ENCODE data around the gene MAP1LC3A. TPM values are rescaled to one million over a fixed set of nuclear protein-coding genes. Genes with fewer than 3 reads are reported as not detected.

The MAP1LC3A gene
- total RNA-seq, 4 donors from 2014 or later = 62.4 to 139 (median 106) TPM

DNA sequence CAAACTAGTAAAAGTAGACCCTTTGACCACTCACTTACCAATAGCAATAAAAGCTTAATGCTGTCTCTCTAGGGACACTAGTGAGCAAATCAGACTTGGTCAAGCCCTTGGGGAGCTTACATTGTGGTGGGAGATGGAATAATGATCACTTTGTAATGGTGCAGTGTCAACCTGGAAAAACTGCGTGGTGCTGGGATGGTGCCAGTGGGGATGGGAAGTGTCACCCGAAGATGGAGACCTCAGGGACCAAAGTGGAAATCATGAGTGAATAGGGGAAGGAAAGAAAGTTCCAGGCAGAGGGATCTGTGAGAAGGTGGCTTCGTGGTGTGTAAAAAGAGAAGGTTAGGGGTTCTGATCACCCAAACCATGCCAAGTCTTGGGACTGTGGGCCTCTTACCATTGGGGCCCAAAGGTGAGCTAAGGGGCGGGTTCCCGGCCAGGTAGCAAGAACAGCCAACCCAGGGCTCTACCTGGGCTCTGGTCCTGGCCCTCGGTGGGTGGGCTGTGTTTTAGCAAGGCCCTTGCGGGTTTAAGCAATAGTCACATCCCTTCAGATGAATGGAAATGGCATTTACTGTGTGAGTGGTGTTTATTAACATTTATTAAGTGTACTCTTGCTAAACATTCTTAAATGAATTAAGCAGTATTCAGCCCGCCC lies 26.8 kb upstream of the MAP1LC3A start:
- no peaks in the 10 kb centered on the region for H3K27me3 ChIP-seq
- no peak for DNase-seq (ENCODE audit: low spot score in 2 of 2)
- peak overlapping the region; percentile 59 to 90 (median 79) for H3K27ac ChIP-seq
- H3K4me3 ChIP-seq = no peak overlapping the region
- peaks cover 2 to 88% (median 14%) of the 10 kb centered on the region in 3 donors for H3K36me3 ChIP-seq
- TF ChIP-seq POLR2A (IDR thresholded peaks at IDR 0.05) = no peak
- TF ChIP-seq CTCF (IDR thresholded peaks at IDR 0.05) = no peak
- TF ChIP-seq EP300 (IDR thresholded peaks at IDR 0.05) = no peak
- H3K9me3 ChIP-seq = no peaks in the 10 kb centered on the region
- WGBS, 2 donors = 67 to 75% methylated on average over 8 of the region's 8 CpGs
- H3K4me1 ChIP-seq = peaks cover 0 to 62% (median 30%) of the 10 kb centered on the region in 4 donors

DNA sequence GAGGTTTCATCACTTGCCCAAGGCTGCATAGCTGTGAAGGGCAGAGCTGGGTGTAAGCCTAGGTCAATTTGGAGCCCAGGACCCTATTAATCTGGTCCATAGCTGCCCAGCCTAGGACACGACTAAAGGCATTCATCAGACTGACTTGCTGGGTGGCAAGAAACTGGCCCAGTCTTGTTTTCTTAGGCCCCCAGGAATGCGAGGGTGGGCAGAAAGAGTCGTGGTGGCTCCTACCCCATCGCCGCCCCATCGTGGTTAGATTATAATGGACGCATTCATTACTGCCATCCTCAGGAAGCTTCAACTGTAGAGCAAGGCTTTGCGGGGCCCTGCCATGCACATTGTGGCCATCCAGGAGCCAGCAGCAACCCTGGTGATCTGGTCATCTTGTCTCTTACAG lies 26.2 kb upstream of the MAP1LC3A start:
- peaks cover 2 to 88% (median 10%) of the 10 kb centered on the region in 3 donors for H3K36me3 ChIP-seq
- no peak for DNase-seq (ENCODE audit: low spot score in 2 of 2)

GRCh38 chr20:34532756-34533155 lies 25.8 kb upstream of the MAP1LC3A start:
- peaks cover 2 to 88% (median 9%) of the 10 kb centered on the region in 3 donors for H3K36me3 ChIP-seq
- no peak for TF ChIP-seq EP300 (IDR thresholded peaks at IDR 0.05)
- TF ChIP-seq CTCF (IDR thresholded peaks at IDR 0.05) = no peak
- no peak for TF ChIP-seq POLR2A (IDR thresholded peaks at IDR 0.05)
- no peak for DNase-seq (ENCODE audit: low spot score in 2 of 2)

More for the DNA sequence above, 26.2 kb upstream of the MAP1LC3A start:
- TF ChIP-seq EP300 (IDR thresholded peaks at IDR 0.05) (peak in 1 of 2 donors; percentile 65), POLR2A (IDR thresholded peaks at IDR 0.05) (peak in 1 of 2 donors; percentile 39), CTCF (IDR thresholded peaks at IDR 0.05) (no peak)
- Histone ChIP-seq H3K9me3 (no peaks in the 10 kb centered on the region), H3K4me3 (no peak overlapping the region), H3K27me3 (no peaks in the 10 kb centered on the region), H3K4me1 (peaks cover 0 to 57% (median 26%) of the 10 kb centered on the region in 4 donors), H3K27ac (peak overlapping the region; percentile 59 to 90 (median 79))
- WGBS, 2 donors = 19 to 47% methylated on average over 8 of the region's 8 CpGs

DNA sequence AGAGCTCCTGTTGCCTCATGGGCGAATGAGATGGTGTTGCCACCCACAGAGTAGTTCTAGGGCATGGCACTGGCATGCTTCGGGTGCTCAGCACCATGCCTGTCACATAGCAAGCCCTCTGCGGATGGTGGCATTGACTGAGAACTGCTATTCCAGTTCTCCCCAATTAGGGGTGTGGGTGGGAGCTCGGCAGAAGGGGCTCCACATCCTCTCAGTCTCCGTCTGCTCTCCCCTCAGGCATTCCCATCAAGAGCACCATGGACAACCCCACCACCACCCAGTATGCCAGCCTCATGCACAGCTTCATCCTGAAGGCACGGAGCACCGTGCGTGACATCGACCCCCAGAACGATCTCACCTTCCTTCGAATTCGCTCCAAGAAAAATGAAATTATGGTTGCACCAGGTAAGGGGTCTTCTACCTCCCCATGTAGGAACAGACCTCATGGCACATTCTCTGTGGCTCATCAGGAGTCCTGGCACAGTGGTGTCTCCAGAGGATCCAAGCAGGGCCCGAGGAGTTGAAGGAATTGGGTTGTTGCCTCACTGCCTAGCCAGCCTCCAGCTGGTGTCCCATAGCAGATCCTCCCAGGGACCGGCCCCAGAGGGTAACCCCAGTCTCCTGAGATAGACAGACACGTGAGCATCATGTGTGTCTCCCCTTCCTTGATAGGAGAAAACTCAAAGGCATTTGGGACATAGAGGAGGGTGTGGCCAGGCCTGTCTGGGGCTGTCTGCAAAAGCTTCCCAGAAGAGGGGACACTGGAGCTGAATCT lies 23.9 kb upstream of the MAP1LC3A start:
- no peaks in the 10 kb centered on the region for H3K9me3 ChIP-seq
- peaks cover 2 to 89% (median 9%) of the 10 kb centered on the region in 3 donors for H3K36me3 ChIP-seq
- TF ChIP-seq POLR2A (IDR thresholded peaks at IDR 0.05) (no peak), EP300 (IDR thresholded peaks at IDR 0.05) (no peak), CTCF (IDR thresholded peaks at IDR 0.05) (no peak)
- no peaks in the 10 kb centered on the region for H3K27me3 ChIP-seq
- 86 to 91% methylated on average over 12 to 14 of the region's 15 CpGs for WGBS, 2 donors
- peak overlapping the region in 2 of 4 donors; percentile 82 to 90 for H3K27ac ChIP-seq
- no peak overlapping the region for H3K4me3 ChIP-seq
- peaks cover 0 to 44% (median 16%) of the 10 kb centered on the region in 4 donors for H3K4me1 ChIP-seq
- DNase-seq (ENCODE audit: low spot score in 2 of 2) = no peak

More at GRCh38 chr20:34532756-34533155, 25.8 kb upstream of the MAP1LC3A start:
- WGBS, 2 donors = 73 to 82% methylated on average over 7 of the region's 7 CpGs
- H3K9me3 ChIP-seq = no peaks in the 10 kb centered on the region
- no peaks in the 10 kb centered on the region for H3K27me3 ChIP-seq
- peaks cover 0 to 52% (median 24%) of the 10 kb centered on the region in 4 donors for H3K4me1 ChIP-seq
- H3K27ac ChIP-seq = peak overlapping the region; percentile 59 to 90 (median 79)
- H3K4me3 ChIP-seq = no peak overlapping the region
